CD4-positive, alpha-beta T cell treated with Interleukin-4 for 4 hours (primary cell): ENCODE data around the gene CPNE9.

ENCODE experiments used
- DNase-seq: peaks from one replicate; pipeline ENCODE4 v3.0.0-alpha.2; 2020

CPNE9 gene

DNA sequence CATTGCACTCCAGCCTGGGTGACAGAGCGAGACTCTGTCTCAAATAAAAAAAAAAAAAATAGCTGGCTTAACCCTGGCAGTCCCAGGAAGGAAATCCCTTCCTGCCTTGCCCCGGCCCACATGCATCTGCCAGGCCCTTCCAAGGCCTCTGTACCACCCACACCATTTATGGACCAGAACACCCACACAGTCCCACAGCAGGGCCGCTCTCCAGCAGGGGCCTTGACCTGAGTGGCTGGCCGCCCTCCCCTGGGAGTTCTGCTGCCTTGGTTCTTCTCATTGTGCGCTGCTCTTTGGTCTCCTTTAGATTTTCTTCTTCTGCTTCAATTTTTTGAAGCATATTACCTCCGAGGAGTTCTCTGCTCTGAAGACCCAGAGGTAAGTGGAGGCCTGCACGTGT, 16.1 kb upstream of the CPNE9 start:
- DNase-seq = no peak

DNA sequence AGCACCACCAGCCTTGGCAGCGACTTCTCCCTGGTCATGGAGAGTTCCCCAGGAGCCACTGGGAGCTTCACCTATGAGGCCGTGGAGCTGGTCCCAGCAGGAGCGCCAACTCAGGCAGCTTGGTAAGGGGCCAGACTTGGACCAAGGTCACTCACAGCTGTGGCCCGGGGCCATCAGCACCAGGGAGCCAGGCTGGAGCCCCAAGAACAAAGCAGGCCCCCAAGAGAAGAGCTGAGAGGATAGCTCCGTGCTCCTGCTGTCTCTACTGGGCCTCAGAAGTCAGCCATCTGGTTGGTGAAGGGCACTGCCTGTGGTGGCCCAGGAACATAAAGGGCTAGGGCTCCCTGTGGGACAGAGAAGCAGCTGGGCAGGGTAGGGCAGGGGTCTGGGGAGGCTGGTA, 14.7 kb upstream of the CPNE9 start:
- DNase-seq = no peak

DNA sequence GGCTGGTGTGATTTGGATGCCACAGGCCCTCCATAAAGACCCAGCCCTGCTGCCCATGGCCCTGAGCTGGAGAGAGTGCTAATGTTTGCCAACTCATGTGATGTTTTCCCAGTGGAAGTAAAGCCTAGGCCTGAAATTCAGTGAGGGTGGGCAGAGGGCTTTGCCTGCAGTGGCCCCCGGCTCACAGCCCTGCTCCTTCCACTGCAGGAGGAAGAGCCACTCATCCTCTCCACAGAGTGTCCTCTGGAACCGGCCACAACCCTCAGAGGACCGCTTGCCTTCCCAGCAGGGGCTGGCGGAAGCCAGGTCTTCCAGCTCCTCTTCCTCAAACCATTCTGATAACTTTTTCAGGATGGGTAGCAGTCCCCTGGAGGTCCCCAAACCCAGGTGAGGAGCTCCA, 13.9 kb upstream of the CPNE9 start:
- DNase-seq = no peak

DNA sequence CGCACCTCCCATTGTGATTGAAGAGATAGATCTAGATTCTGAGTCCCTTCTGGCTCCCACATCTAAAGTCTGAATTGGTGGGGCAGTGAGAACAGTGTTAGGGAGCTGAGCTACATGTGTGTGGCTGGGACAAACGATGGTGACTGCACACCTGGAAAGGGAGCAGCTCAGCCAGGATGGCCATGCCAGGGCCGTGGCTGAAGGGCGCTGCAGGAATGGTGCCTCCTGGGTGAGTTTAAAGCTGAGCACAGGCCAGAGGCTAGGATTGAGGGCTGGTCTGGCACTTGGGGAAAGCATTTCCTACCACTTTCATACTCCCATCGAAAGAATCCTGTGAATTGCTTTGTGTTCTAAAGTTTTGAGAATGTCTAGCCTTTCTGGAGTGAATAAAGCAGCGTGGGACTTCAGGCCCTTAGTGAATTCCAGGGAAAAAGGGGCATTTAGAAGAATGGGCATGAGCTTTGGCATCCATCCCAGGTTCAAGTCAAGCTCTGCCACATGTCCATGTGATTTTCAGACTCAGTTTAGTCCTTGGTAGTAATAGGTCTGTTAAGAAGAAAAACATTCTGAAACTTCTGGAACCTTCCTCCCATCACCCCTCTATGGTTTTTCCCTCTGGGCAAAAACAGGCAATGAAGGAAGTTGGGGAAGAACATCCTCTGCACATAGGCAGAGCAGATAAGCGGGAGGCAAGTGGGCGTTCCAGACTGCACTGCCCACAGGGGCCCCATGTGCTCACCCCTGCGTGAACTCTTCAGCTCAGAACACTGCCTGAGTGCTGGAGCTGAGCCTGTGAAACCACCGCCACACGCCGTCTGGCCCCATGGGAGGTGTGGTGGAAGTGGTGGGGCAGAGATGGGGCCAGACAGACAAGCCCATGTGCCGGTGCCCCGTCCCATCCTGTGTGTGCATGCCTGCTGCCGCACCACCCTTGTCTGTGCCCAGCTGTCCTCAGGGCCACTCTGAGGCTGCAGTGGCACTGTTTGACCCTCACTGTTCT, 12.9 kb upstream of the CPNE9 start:
- DNase-seq = no peak

DNA sequence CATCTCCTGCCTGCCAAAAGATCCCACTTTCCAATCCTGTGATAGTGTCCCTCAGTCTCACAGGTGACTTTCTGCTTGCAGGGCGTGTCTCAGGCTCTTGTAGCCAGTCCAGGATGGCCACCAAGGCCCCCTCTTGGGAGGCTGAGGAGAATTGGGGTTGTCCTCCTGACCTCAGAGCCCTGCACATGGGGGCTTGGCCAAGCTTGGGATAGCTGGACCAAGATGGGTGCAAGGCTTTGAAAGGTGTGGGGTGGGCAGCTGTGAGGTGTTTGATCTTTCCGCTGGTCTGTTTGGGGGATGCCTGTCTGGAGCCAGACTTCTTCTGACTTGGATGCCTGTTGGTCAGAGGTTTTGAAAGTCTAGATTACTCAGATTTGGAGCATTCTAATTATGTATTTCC, 12.0 kb upstream of the CPNE9 start:
- no peak for DNase-seq

DNA sequence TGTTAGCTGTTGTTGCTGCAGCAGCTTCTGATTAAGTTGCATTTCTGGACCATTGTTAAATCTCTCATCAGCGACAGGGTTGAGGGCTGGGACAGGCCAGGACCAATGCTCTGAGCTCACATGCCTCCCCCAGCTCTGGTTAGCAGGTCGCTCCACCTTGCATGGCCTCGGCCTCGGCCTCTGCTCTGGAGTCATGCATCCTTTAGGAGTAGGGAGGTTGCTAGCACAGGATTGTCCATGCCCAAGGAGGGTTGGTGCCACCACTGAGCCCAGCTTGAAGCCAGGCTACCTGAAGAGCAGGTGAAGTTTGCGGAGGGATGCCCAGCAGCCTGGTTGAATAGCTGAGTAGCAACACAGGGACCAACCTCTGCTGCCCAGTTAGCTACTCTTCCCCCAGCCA, 11.2 kb upstream of the CPNE9 start:
- no peak for DNase-seq

DNA sequence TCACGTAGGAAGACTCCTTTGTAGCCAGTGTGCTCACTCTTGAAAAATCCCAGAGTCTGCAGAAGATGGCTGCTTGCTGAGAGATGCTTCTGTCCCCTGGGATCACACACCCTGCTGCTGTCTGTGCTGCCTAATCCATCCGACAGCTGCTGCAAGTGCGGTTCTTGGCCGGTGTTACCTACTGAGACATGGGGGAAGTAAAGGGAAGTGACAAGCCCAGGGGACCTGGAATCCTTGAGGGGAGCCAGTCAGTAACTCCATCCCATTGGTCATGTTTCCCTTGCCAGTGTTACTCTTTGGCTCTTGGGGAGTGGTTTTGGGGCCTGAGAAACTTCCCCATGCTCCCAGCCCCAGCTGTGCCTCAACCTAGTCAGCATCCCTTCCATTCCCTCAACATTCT, 8.3 kb upstream of the CPNE9 start:
- no peak for DNase-seq

DNA sequence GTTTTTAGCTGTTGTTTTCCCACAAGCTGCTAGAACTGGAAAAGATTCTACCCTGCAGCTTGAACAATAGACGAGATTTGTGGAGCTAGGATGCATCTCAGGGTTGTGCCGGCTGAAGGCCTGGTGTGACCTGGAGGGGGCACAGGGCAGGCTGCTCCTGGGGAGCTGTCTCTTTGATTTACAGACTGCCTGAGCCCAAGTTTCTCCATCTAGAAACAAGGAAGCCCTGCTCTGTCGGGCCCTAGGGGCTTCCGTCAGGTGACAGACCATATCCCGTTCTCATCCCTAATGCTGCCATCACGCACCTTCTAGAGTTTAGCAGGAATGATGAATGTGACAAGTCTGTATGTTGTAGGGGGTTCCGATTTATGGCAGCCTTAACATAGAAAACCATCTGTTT, 7.9 kb upstream of the CPNE9 start:
- DNase-seq = no peak

DNA sequence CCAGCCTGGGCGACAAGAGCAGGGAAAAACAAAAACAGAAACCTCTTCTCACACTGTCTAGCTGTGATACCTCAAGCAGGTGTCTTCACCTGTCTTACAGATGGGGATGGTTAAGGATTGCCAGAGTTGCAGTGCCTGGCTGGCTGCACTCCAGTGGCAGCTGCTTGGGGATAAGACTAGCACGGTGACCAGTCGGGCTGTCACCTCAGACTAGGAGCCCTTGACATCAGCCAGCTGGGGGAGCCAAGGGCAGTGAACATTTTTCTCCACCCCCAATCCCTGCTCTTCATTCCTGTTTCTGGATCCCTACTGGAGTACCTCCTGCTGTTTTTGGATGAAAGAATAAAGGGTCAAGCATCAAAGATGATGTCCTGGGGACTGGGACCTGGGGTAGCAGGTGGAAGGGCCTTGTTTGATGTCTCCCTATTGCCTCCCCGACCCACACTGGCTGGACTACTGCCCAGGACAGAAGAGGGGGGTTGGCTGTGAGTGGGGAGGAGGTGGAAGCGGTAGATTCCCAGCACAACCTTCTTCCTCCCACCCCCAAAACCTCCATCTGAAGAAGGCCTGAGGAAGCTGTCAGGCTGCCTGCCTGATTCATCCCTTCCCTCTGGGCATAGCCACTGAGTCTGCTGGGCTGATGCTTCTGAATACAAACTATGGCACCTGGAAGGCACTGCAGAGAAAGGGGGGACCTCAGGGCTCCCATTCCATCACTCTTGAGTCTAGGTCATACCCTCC, 7.0 kb upstream of the CPNE9 start:
- no peak for DNase-seq

DNA sequence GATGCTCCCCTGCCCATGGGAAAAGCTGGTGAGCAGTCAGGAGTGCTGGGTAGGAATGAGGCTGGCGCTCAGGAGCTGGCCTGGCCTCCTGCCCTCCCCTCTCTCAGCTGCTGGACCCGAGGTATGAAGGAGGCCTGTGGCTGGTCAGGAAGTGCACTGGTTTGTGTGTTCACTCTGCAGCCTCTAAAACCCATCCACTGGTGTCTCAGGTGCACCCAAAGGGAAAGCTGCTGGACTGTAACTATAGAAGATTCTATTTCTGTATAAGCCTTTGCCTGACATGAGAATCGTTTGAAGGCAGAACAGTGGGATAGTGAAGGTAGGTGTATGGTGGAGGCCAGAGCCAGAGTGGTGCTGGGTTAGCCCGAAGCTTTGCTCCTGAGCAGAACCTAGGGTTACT, 5.7 kb upstream of the CPNE9 start:
- DNase-seq = no peak

DNA sequence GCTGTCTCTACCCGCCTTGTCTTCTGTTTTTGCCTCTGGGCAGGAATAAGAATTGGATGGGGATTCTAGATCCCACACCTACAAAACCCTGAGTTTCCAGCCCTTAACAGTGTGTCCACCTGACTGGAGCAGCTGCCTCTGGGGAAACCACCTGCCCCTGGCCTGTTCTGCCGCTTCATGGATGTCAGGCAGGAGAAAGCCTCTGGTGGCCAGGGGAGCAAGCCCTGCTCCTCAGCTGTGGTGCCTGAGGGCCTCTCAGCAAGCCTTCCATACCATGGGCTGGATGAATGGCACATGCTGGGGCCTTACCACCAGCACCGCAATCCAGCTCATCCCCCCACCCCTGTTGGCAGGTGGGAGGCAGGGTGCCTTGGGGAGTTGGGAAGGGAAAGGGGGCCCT, 5.3 kb upstream of the CPNE9 start:
- DNase-seq = no peak

DNA sequence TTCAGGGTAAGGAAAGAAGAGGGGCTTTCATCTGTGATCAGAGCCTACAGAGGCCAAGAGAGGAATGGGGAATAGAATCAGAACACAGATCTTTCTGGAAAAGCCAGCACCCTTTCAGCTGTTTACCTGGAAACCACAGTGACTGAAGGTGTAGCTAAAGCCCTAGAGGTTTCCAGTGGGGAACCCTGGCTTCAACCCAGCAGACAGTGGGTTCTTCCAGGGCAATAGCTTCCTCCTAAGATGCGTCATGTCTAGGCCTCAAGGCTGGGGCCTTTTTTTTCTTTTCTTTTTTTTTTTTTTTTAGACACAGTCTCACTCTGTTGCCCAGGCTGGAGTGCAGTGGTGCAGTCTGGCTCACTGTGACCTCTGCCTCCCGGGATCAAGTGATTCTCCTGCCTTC, 3.1 kb upstream of the CPNE9 start:
- DNase-seq = no peak

DNA sequence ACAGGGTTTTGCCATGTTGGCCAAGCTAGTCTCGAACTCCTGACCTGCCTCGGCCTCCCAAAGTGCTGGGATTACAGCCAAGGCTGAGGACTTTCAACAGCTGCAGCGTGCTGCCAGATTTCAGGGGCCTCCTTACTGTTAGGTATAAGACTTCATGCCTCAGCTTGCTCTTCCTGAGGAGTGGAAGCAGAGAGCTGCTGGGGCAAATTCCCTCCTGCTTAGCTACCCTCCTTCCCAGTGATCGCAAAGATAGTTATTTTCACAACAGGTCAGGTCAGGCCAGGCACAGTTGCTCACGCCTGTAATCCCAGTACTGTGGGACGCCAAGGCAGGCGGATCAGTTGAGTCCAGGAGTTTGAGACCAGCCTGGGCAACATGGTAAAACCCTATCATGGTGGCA, 2.6 kb upstream of the CPNE9 start:
- DNase-seq = no peak

DNA sequence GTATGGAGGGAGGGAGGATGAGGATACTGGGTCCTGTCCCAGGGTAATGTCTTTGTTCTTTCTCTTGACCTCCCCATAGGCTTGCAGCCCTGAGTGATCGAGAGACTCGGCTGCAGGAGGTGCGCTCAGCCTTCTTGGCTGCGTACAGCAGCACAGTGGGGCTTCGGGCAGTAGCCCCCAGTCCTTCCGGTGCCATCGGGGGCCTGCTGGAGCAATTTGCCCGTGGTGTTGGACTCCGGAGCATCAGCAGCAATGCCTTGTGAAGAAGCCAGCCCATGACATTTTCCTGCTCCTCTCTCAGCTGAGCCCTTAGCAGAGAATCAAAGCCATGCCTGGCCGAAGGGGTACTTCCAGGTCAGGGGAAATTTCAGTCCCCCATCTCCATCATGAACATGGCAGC, 1.9 kb upstream of the CPNE9 start:
- no peak for DNase-seq

DNA sequence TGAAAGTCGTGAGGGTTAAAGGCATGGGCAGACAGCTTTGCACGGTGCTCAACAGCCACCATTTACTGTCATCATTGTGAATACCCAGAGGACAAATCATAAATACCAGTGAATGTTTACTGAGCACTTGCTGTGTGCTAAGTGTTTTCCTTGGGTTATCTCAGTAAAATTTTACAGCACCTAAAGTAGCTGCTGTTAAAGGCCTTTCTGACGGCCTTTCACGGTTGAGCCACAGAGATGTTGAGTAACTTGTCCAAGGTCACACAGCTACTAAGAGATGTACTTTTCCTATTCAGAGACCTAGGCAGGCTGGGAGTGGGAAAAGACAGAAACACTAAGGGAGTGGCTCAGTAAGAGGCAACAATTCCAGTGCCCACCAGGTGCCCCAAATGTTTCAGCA, 393 bp upstream of the CPNE9 start:
- no peak for DNase-seq

DNA sequence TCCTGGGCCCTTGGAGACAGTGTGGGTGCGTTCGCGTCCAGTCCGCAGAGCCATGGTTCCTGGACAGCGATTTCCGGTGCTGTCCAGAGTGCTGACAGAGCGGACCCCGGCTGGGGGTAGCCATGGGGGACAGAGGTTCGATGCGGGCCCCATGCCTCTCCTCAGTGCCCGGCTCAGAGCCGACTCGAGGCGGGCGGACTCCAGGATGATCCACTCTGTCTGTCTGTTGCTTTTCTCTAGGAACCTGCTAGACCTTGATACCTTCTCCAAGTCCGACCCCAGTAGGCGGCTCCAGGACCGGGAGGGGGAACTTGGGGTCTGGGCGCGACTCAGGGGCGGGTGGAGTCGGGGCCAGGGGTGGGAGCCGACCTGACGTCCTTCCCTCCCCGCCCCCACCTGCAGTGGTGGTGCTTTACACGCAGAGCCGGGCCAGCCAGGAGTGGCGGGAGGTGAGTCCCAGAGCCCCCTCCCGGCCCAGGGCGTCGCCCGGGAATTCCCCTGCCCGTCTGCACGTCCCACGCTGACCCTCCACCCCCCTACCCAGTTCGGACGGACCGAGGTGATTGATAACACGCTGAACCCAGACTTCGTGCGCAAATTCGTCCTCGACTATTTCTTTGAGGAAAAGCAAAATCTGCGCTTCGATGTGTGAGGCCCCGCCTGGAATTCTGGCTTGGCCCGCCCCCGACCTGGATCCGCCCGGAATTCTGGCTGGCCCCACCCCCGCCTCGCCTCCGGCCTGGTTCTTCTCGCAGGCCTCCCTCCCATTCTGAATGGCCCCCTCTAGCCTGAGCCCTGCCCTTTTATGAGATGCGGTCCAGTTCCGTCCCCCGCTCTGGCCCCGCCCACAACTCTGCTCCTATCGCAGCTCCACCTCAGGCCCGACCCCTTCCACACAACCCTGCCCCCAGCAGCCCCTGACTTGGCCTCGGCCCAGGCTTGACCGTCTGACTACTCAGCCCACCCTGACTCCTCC, 1.0 kb downstream of the CPNE9 start:
- DNase-seq = no peak

DNA sequence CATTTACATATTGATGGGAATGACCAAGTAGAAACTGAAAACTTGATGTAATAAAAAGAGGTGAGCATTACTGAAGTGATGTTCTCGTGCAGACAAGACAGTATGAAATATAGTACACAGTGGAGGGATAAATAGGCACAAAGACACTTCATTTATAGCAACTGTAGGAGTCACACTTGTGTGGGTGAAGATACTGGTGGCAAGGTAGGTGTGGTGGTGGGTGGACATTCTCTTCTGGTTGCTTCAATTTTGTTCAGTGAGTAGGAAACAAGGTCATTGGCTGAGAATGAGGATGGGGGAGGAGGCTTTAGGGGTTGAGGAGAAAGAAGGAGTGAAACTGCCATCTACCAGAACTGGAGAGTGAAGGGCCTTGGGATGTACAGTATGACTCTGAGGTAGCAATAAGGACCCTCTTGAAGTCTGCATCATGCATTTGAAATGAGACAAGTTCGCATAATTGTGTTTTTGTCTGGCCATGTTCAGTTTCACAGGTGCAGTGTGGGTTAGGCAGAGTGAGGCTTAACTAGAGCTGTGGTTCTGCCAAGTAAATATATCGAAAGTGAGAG, 6.6 kb downstream of the CPNE9 start:
- DNase-seq = no peak

DNA sequence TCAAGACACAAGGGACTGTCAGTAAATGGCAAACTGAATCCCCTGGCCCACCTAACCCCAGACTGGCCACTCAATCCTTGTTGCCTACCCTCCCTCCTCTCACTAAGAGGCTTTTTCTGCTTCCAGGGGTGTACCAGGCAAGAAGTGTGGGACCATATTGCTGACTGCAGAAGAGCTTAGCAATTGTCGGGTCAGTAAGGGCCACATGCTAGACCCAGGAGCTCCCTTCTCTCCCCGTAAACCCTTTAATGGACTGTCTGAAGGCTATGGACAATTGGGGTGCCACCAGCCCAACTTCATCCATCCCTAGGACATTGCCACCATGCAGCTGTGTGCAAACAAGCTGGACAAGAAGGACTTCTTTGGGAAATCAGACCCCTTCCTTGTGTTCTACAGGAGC, 8.8 kb downstream of the CPNE9 start:
- no peak for DNase-seq

DNA sequence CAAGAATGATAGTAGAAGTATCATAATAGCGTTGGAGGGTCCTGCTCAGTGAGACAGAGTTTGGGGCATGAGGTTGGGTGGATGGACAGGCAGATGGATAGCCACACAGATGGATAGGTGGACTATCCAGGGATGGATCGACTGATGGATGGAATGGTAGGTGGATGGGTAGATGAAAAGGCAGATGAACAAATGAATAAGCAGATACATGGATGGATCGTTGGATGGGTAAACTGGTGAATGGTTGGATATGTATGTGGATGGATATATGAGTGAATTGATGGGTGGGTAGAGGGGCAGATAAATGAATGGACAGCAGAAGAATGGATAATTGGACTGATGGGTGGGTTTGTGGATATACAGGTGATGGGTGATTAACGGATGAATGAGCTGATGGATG, 9.5 kb downstream of the CPNE9 start:
- DNase-seq = no peak

DNA sequence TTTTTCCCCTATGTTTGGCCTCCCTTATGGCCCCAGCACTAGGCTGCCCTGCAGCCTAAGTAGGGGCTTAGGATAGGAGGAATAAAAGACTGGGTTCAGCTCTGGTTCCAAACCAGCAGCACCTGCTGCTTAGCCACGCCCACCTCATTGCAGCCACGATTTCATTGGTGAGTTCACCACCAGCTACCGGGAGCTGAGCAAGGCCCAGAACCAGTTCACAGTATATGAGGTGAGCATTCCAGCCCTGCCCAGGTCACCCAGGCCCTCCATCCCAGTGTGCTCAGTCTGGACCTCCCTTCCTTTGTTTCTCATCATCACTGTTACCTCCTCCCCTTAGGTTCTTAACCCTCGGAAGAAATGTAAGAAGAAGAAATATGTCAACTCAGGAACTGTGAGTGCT, 11.5 kb downstream of the CPNE9 start:
- DNase-seq = no peak

DNA sequence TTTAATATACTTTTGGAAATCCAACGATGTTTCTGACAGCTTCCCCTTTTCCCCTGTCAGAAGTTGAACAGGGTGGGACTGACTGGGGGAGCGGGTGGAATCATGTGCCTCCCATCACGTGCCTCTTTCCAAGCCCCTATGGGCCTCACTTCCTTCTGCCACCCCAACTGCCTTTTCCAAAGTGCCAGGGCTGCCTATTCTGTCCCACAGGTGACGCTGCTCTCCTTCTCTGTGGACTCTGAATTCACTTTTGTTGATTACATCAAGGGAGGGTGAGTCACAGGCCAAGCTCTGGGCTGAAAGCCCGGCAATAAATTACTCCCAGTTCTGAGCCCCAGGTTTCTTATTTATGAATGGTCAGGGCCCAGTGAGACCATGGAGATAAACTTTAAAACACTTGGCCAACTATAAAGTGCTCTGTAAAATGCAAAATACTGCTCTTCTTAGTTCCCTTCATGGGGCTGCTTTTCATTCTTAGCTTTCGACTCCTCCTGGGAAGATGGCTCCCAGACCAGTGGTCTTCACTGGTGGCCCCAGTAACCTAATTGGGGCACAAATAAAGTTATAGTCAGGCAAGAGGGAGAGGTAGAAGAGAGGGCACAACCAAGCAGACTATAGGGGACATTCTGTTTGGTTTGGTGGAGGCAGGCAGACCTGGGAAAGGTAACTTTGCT, 12.3 kb downstream of the CPNE9 start:
- DNase-seq = peak; percentile 31
